Endometrium (tissue), 2 donors: ENCODE results near the gene PARN.

Experiments
- FAIRE-seq: peaks from 2 replicates; lab custom pipeline; 2012; peaks lifted over from hg19 to GRCh38; lab: Jason Lieb, UNC
- donor health status: control.
- donor health status: control.

PARN gene

DNA sequence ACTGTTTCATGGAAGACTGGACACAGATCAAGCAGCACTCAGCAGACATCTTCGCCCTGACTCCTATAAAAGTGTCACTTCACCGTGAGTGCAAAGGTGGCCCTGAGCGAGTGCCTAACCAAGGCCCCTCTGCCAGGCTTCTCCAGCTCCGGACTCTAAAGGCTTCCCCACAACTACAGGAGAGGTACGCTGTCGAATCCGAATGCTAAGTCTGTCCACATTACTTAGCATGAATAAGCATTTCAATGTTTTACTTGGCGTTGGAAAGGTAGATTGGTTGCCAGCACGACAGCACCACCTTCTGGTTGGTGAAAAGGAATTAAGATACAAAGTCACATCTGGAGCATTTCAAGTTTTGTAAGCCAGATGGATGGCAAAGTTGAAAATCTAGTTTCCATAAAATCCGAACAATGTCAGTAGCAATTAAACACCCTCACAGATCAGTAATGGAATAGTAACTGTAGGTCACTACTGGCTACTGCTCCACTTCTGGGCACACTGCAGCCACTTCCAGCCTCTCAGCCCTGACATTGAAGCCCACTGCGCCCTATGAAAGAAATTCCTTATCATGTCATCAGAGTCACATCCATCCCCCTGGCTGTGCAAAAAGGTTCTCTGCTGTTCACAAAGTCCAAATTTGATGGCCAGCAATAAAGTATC is 100.9 kb downstream of the PARN start:
- peak; percentile 85 for FAIRE-seq

DNA sequence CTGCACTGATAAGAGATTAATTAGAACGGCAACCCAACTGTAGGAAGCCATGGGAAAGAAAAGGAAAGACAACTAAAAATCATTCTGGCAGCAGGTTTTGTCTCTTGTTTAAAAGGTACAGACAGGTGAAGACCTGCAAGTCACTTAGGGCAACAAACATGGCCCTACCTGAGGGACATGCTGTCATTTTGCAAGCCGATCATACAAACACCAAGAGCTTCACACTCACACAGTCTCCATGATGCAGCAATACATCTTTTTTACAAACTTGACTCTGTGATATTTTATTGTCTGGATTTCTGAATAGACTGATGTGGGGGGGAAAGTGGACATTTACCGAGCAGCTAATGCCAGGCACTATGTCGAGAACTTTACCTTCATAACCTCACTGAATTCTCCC is 101.8 kb downstream of the PARN start:
- FAIRE-seq: no peak

DNA sequence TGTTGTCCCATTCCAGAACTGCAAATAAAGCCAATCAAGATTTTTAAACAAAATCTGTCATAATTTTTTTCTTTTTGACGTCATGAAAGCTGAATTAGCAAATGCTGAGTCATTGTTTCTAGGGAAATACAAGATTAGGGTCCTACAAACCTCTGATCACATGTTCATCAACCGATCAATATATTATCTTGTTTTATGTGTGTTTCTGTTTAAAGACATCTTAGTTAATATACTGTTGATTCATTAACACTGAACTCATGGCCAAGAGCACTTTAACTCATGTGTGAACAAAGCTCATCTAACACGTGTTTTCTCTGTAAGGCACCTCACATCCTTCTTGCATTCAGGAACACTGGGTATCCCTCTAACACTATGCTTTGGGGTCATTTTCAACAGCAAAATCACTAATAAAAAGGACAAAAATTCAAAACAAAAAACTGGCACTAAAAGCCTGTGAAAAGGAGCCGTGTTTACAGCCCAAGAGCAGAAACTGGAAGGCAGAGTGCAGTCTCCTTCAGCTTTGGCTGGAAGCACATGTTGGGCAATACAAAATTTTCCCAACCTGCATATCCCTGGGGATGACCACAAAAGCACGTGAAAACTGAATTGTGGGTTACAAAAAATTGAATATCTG is 102.5 kb downstream of the PARN start:
- FAIRE-seq: no peak

DNA sequence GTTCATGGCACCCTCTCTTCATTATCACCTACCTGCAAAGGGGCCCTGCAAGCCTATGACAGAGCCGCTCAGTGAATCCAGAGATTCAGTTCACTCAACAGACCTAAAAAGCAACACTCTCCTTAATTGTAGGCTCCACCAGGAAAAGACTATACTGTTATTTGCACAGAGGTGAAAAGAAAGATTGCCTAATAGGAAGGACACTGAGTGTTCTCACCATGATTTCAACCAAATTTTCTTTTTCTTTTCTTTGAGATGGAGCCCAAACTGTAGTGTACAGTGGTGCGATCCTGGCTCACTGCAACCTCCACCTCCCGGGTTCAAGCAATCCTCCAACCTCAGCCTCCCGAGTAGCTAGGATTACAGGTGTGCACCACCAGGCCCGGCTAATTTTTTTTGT is 104.5 kb downstream of the PARN start:
- FAIRE-seq: no peak

DNA sequence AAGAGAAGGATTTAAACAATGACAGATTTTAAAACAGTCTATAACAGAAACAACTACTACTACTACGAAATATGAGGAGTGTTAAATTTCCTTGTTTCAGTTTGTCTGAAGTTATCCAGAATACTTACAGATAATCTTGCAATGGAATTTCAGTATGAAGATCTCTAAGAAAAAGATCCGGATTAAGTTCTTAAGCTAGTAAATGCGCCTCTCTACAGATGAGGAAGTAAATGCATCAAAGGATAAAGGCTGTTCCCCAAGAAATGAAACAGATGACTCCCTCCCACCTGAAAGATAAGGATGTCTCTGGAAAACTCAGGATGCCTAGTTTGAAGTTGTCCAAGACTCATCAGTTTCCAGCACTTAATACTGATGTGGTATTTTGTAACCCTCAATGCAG is 105.1 kb downstream of the PARN start:
- no peak for FAIRE-seq

DNA sequence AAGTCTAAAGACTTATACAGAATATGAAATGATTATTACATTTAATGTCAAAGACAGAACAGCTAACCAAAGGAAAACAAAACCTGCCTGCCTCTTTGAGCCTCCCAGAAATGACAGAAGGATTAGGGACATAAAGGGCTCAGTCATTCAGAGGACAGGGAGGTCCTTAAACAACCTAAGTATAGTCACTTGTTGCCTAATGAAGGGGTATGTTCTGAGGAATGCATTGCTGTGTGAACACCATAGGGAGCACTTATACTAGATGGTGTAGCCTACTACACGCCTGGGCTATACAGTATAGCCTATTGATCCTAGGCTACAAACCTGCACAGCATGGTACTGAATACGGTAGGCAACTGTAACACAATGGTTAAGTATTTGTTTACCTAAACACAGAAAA is 106.4 kb downstream of the PARN start:
- FAIRE-seq: no peak

DNA sequence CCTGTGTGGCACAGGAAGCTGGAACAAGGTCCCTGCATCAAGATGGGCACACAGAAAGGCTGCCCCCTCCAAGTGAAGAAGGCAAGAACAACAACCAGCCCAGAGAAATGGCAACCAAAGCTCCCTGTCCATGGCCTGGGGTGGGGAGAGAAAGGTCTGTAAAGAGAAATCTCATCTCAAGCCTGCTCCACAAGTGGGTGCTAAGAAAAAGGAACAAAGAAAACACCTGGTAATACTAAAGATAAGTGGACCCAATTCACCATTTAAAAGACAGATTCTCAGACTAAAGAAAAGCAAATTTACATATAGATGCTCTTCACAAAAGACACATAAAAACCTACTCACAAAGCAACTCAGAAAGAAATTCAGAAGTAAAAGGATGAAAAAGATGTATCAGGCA is 107.4 kb downstream of the PARN start:
- FAIRE-seq: no peak

DNA sequence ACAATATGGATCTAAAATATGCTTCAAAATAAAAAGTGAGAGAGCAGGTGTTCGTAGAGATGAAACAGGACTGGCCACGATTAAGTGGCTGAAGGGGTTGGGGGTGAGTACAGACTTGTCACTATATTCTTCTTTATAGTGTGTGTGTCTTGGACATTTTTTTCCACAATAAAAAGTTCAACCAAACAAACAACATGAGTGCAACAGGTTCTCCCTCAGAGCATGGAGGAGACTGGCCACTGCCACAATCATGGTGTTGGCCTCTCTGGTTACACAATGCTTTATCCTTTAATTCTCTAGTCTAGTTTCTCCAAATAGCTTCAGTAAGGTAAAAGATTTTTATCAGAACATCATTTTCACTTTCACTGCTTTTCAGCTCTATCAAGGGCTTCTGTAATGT is 109.3 kb downstream of the PARN start:
- no peak for FAIRE-seq

DNA sequence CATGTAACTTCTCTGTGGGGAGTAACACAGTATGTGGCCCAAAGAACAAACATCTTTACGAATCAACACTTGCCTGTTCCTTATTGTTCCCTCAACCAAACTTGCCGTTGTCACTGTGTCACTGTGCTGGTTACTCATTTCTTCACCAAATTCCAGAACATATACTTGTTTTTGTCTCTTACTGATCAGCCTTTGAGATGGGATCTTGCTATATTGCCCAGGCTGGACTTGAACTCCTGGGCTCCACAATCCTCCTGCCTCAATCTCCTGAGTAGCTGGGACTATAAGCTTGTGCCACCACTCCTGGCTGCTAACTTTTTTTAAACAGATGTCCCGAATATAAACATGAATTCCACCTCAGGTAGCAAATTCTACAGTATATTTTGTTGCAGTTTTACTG is 115.1 kb downstream of the PARN start:
- no peak for FAIRE-seq

DNA sequence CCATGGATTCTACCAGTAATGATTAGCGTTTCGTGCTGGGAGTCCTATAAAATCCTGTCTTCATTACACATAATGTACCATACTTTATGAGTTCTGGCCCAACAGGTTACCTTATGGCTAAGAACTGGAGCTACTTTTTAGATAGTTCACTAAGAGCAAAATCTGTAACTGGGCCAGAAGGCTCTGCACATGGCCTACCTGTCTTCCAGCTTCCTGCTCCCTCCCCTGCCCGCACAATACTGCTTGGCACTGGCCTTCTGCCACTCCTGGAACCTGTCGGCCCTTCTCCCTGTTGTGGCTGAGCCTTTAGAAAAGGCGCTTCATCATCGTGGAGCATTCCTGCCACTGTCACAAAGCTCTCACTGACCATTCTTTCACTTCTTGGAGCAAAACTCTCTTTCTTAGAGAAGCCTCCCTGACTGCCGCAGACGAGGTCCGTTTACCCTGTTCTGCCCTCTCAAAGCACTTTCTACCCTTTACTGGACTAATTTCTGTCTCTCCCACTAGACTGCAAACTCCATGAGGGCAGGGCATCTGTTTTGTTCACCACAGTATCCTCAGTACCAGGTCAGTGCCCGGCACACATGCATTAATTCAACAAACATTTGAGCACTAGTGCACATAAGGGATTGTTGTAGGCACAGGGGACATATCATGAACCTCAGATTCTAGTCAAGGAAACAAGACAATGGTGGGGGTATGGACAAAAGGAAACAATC is 116.5 kb downstream of the PARN start:
- no peak for FAIRE-seq

DNA sequence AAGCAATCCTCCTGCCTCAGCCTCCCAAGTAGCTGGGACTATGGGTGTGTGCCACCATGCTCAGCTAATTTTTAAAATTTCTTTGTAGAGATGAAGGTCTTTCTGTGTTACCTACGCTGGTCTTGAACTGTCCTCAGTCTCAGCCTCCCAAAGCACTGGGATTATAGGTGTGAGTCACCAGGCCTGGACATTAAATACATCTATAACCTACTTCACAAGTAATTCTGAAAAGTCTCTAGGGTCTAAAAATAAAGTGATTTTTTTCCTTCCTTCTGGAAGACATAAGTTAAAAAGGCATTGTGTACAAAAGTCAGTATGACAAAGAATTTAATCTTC is 118.3 kb downstream of the PARN start:
- no peak for FAIRE-seq

DNA sequence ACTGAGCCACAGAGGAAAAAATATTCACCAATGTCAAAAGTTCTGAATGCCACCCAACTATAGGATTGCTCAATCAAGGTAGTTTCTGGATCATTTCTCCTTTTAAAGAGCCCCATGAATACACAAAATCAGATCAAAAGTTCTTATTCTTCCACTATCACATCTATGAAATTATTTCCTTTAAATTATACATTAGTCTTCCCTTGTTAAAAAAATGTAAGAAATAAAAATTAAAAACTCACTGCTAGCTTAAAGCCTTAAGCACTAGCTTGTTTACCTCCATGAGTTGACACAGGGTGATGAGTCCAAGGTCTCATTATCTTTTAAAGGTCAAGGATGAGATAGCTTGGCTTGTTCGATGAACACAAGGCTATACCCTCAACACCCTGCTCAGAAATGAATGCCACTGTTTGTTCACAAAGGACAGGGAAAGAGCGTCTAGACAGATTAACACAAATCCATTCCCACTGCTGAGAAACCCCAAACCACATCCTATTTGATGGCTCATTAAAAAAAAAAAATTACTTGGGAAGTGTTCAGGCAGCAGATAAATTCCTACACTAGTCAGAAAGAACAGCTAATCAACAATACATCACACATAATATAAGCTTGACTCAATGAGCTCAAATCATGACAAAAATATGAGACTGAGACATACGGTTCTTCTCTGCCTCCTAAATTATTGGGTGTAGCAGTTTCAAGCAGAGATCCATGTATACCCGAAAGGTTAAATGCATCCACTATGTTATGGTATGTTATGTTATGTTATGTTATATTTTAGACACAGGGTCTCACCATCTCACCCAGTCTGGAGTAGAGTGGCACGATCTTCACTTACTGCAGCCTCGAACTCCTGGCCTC is 118.9 kb downstream of the PARN start:
- no peak for FAIRE-seq

DNA sequence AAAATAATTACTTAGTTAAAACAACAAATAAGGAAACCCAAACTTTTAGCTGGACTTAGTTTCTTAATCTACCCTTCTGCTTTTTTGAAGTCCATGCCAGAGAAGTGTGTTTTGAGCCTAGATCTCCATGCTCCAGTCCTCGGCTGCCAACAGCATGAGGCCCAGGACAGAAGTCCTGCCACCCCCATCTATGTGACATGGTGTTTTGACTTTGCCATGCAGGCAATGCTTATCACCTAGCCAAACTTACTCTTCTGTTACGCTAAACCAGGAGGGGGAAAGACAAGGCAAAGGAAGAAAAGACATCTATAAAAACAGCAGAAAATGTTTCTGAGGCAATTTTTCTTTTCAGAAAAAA is 119.5 kb downstream of the PARN start:
- no peak for FAIRE-seq

DNA sequence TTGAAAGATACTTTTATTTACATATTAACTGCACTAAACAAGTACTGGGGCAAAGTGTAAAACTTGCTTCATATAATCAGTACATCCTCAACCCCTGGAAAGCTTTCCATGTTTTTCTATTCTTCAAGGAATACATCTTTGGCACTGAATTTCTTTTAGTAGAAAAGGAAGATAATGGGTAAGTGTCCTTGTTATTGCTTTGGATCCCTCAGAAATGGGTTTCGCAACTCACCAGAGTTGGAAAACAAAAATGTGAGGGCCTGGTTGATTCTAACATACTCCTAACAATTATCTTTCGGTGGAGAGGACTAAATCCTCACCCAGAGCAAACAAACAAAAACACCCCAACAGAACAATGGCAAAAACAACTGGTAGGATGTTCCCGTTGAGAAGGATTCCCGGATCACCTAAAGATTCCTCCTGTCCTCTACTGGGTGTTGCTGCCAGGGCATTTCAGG is 120.4 kb downstream of the PARN start:
- FAIRE-seq: no peak

DNA sequence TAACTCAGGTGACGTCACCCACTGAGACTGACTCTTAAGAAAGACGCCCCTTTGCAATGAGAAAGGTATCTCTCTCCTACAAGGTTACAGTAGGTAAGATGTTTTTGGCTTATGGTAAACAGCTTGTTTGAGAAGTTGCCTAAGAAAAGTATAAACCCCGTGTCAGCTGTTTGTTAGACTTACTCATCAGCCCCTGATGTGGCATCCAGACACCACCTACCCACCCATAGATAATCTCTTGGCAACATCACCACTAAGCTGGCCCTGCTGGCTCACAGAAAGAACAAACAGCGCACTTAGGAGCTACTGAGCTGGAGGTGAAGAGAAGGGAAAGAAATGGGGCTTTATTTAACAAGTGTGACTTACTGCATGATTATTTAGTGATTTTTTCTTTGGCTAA is 121.0 kb downstream of the PARN start:
- no peak for FAIRE-seq

DNA sequence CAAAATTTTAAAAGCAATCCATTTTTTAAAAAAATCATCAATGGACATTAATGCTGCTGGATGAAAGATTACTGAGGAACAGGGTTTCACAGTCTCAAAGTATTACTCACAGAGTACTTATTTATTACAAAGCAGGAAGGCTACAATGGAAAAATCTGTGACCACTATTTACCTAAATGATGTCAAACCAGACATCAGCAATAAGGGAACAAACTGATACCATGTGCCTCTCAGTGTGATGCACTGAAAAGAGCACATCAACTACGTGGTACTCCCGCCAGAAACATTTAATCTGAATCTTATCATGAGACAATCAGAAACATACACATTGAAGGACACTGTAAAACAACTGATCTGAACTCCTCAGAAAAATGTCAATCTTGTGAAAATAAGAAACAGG is 124.2 kb downstream of the PARN start:
- no peak for FAIRE-seq

DNA sequence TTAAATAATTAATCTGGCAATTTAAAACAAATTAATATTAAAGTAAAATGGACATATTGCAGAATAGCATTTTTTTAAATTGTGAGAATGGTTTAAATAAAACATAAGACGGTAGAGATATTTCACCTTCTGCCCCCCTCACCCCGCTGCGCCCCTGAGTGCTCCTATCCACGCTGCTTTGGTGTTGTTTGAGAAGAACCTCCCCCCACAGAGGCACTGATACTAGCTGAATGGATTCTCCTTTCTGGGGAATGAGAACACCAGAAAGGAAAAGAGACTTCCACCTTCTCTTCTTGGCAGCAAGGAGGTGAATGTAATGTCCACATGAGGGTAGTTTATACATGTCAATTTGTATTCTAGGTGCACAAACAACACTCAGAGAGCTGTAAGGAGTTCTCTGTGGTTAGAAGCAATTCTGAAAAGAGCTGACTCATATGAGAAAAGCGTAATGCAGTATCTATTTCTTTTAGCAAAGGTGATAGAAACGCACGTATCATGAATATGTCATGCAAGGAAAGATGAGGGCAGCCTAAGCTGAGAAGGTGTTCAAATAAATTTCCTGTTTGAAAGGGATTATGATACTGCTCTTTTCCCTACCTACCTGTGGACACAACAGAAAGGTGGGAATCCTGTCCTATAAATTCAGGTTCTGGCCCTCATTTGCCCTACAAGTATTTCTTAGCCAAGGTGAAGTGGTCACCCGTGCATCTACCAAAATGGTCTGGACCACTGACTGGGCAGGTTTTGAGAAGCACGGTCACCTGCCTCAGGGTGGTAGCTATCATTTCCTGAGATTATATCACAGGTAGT is 126.9 kb downstream of the PARN start:
- no peak for FAIRE-seq

DNA sequence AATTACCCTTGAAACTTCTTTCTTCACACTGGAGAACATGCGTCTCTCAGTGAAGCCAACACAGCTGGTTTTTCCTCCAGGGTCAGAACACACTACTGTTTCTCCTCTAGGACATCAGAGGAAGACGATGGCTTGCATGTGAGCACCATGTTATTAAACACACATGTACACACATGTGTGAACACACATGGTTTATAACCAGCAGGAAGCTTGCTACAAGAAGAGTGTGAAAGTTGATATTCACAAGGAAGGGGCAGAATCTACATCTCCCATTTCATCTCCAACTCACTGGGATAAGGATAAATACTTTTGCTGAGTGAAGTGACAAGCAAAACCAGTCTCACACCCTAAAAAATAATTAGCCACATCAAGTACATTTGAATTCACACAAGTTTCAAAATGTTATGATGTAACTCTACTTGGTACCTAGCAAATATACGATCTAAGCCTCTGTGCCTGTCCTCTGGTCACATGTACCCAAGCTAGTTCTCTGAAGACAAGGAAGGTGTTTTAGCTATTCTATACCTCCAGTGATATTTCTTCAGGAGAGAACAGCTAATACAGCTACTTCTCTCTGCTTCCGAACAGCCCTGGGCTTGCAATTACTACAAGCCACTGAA is 127.7 kb downstream of the PARN start:
- no peak for FAIRE-seq

DNA sequence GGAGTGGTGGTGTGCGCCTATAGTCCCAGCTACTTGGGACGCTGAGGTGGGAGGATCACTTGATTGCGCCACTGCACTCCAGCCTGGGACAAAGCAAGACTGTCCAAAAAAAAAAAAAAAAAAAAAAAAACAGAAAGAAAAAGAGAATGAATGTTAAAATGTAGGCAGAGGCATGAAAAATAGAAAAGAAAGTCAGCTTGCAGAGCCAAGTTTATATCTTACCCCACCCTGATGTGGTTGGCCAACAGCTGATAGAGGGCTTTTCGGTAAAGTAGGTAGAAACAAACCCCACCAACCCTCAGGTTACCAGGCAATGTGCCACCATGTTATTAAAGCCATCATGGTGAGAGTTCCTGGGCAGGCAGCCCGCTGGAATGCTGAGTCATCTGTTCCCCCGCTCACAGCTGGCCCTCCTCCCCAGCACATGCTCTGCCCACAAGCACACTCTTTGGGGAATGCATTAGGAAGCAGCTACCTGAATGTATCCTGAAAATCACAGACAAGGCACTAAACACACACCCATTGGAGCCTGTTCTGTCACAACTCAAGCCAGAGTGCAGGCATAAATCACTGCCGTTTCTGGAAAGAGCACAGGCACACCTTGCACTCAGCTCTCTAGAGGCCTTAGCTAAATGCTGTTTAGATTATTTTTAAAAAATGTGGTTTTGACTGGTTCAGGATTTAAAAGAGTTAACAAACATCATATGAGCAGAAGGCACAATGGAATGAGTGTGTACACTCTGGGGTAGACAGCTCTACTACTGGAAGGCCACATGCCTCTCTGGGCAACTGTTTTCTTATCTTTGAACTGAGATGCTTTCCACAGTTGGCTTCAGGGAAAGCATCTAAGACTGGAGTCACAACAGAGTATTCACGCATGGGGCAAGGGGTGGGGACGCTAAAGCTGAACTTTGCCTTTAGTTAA is 128.5 kb downstream of the PARN start:
- no peak for FAIRE-seq

DNA sequence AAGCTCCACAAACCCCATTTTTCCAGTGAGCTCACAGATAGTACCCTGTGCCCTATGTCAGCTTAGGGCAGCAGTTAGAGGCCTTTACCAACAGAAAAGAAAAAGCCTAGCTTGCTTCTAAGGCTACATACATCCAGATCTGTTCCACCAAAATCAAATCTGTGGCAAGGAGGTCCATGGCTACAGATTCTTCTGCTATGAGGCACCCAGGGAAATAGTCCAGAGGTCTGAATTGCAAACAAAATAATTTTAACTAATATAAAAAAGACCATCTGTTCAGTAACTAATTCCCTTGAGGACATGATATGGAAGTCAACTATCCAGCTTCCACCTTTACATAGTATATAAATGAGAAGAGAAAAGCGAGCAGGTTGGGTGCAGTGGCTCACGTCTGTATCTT is 129.3 kb downstream of the PARN start:
- no peak for FAIRE-seq
